Measurements from ENCODE around the gene TMEM184C. TPM values are rescaled to one million over a fixed set of nuclear protein-coding genes. Genes with fewer than 3 reads are reported as not detected.

TMEM184C gene
- total and polyA plus RNA-seq, 2 of the 8 experiments (the other 6 are each of a cell fraction or from before 2014, with no cell fraction given), result 11.1 to 42.4 TPM

GRCh38 chr4:147678106-147678505 is 60.9 kb downstream of the TMEM184C start:
- WGBS, 2 experiments (ENCODE audit: extremely low coverage in 1 of 2, insufficient coverage in 1 of 2, insufficient read length in 1 of 2, insufficient replicate concordance in 2 of 2, low coverage in 1 of 2, low lambda C conversion rate in 2 of 2, missing lambda C conversion rate in 1 of 2), result 93% methylated on average over 5 of the region's 5 CpGs; no CpG with 5 or more reads in 1 of the 2 experiments
- no peak overlapping the region for H2AK5ac ChIP-seq (ENCODE audit: low read depth, low read length)
- no peak overlapping the region for H3K4ac ChIP-seq (replicated peaks; ENCODE audit: insufficient read length, low read depth, low read length)
- CTCF ChIA-PET (ENCODE audit: partially characterized antibody), result interaction anchor here (1.2 to 3.7 kb wide), 7 partner anchors 13 to 188 kb away, joined by 4 to 38 read pairs (median 6); no protein-coding TSS in a partner anchor
- no peak overlapping the region for H3K14ac ChIP-seq (ENCODE audit: insufficient read length)
- DNase-seq (ENCODE audit: low read depth in 1 of 2, low spot score in 2 of 2) (no peak), FAIRE-seq (no peak)
- H4K20me1 ChIP-seq (replicated peaks in 1 of 2; ENCODE audit: control insufficient read depth in 1 of 2, insufficient read depth in 2 of 2, low read length in 2 of 2), result peaks cover 0 to 2% of the 10 kb centered on the region in 2 experiments
- H2BK5ac ChIP-seq (ENCODE audit: low read depth, low read length), result no peak overlapping the region
- H3K9ac ChIP-seq (replicated peaks in 1 of 4; ENCODE audit: extremely low read depth in 1 of 4, low read depth in 3 of 4, low read length in 3 of 4), result no peak overlapping the region
- peaks cover 0 to 20% of the 10 kb centered on the region in 2 experiments; a peak in 2 of 4 replicates for H3K79me2 ChIP-seq (ENCODE audit: control insufficient read depth in 1 of 2, insufficient read depth in 2 of 2, low read length in 2 of 2)
- H3K36me3 ChIP-seq (ENCODE audit: control insufficient read depth in 2 of 4, insufficient read depth in 4 of 4, low read length in 3 of 4), result peaks cover 0 to 6% (median 1%) of the 10 kb centered on the region in 4 experiments; a peak in 2 of 8 replicates
- no peaks in the 10 kb centered on the region for H3K9me3 ChIP-seq (ENCODE audit: insufficient read depth in 2 of 2, low read depth in 1 of 2, low read length in 1 of 2)
- no peaks in the 10 kb centered on the region for H3K23me2 ChIP-seq (ENCODE audit: low read depth, low read length)
- no peak overlapping the region for H3K4me3 ChIP-seq (ENCODE audit: extremely low read depth in 1 of 4, insufficient read depth in 2 of 4, low read depth in 3 of 4, low read length in 4 of 4)
- H4K8ac ChIP-seq (ENCODE audit: extremely low read depth, insufficient read depth, low read length), result no peak overlapping the region
- no peak overlapping the region for H2BK20ac ChIP-seq (ENCODE audit: low read length)
- H3K79me1 ChIP-seq (ENCODE audit: low read depth, low read length), result peaks cover 3% of the 10 kb centered on the region; the same call in 1 of the 2 replicates
- no peaks in the 10 kb centered on the region for H3K27me3 ChIP-seq (replicated peaks in 1 of 4; ENCODE audit: control insufficient read depth in 3 of 4, extremely low read depth in 1 of 4, insufficient read depth in 3 of 4, low read length in 3 of 4)
- H4K5ac ChIP-seq (ENCODE audit: insufficient read length, low read depth, low read length), result no peak overlapping the region
- H3K23ac ChIP-seq (ENCODE audit: insufficient read length), result no peak overlapping the region
- H4K91ac ChIP-seq (replicated peaks; ENCODE audit: insufficient read length, low read length), result no peak overlapping the region
- H3K27ac ChIP-seq (ENCODE audit: low read depth, low read length), result no peak overlapping the region
- POLR2A ChIA-PET (ENCODE audit: partially characterized antibody), result no interaction called here
- H2BK120ac ChIP-seq (replicated peaks; ENCODE audit: low read depth, low read length), result no peak overlapping the region
- peaks cover 0 to 2% (median 0%) of the 10 kb centered on the region in 4 experiments; a peak in 2 of 7 replicates for H3K4me1 ChIP-seq (replicated peaks in 1 of 4; ENCODE audit: control insufficient read depth in 3 of 4, insufficient read depth in 4 of 4, low read length in 3 of 4)
- H3K4me2 ChIP-seq (ENCODE audit: insufficient read depth in 1 of 2, low read depth in 2 of 2, low read length in 2 of 2), result no peak overlapping the region
- no peak overlapping the region for H2BK12ac ChIP-seq (ENCODE audit: low read depth, low read length)
- no peak overlapping the region for H3K56ac ChIP-seq (replicated peaks; ENCODE audit: insufficient read length, low read depth, low read length)
- no peak overlapping the region for H2AFZ ChIP-seq (ENCODE audit: low read length)
- H2BK15ac ChIP-seq (ENCODE audit: low read length), result no peak overlapping the region
- H3K18ac ChIP-seq (ENCODE audit: extremely low read depth, low read length), result no peak overlapping the region
- TF ChIP-seq RBBP5 (IDR thresholded peaks at IDR 0.05; ENCODE audit: borderline replicate concordance, low read depth, low read length) (no peak), MAX (IDR thresholded peaks at IDR 0.05) (no peak), YY1 (IDR thresholded peaks at IDR 0.05; ENCODE audit: low read depth, low read length) (no peak), HDAC6 (IDR thresholded peaks at IDR 0.05; ENCODE audit: low read depth, low read length) (no peak), E2F6 (IDR thresholded peaks at IDR 0.05) (no peak), ZNF274 (IDR thresholded peaks at IDR 0.05; ENCODE audit: borderline replicate concordance, extremely low read depth, low read length) (no peak), CBX5 (IDR thresholded peaks at IDR 0.05; ENCODE audit: low read depth, low read length) (no peak), SAP30 (IDR thresholded peaks at IDR 0.05; ENCODE audit: insufficient read depth, insufficient replicate concordance, low read length) (no peak), JUN (IDR thresholded peaks at IDR 0.05; ENCODE audit: low read depth, low read length) (no peak), BACH1 (IDR thresholded peaks at IDR 0.05; ENCODE audit: low read length) (no peak), RNF2 (IDR thresholded peaks at IDR 0.05; ENCODE audit: borderline replicate concordance, low read depth, low read length, missing control alignments, poor library complexity, severe bottlenecking) (no peak)
- TF ChIP-seq, protein P1, sequence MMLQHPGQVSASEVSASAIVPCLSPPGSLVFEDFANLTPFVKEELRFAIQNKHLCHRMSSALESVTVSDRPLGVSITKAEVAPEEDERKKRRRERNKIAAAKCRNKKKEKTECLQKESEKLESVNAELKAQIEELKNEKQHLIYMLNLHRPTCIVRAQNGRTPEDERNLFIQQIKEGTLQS (IDR thresholded peaks at IDR 0.05; ENCODE audit: insufficient read depth, low read depth, low read length), result no peak

All from H1 (cell line).